H1 (cell line): ENCODE data around the gene ADGRA3. TPM values are rescaled to one million over a fixed set of nuclear protein-coding genes. Genes with fewer than 3 reads are reported as not detected.

Experiments
- CTCF ChIA-PET: fragments of 300-600 bp; sonication (Branson Sonifier 250); formaldehyde crosslinking; loops from one replicate; lab custom pipeline; 2021; ENCODE audit not compliant: partially characterized antibody; lab: Charles Lee
- POLR2A ChIA-PET: fragments of 300-600 bp; sonication (Branson Sonifier 250); formaldehyde crosslinking; loops from one replicate; lab custom pipeline; 2021; ENCODE audit warnings: inconsistent platforms; ENCODE audit not compliant: partially characterized antibody; lab: Charles Lee
- DNase-seq, 2 experiments: peaks; one replicate each; pipeline versions ENCODE4 v3.0.0 to v3.0.0-alpha.2; 2010 to 2022; ENCODE audit warnings: low spot score in 2 of 2, low read depth in 1 of 2, mixed read lengths in 1 of 2
- FAIRE-seq: peaks from 2 replicates; lab custom pipeline; 2011; peaks lifted over from hg19 to GRCh38; lab: Jason Lieb, UNC
- H2AFZ ChIP-seq: 2 replicates; pipeline ENCODE4 v1.8.1; 2012; ENCODE audit warnings: low read length, inconsistent platforms
- H2AK5ac ChIP-seq: 2 replicates; pipeline ENCODE4 v1.6.1; 2013; ENCODE audit warnings: low read depth, low read length
- H2BK120ac ChIP-seq: replicated peaks from 2 replicates; pipeline ENCODE3; 2013; ENCODE audit warnings: low read depth, low read length, inconsistent platforms
- H2BK12ac ChIP-seq: 2 replicates; pipeline ENCODE4 v1.6.1; 2013; ENCODE audit warnings: low read depth, low read length
- H2BK15ac ChIP-seq: 2 replicates; pipeline ENCODE4 v1.6.1; 2013; ENCODE audit warnings: low read length
- H2BK20ac ChIP-seq: 2 replicates; pipeline ENCODE4 v1.6.1; 2013; ENCODE audit warnings: low read length
- H2BK5ac ChIP-seq: 2 replicates; pipeline ENCODE4 v1.6.1; 2013; ENCODE audit warnings: low read depth, low read length
- H3K14ac ChIP-seq: 2 replicates; pipeline ENCODE4 v1.6.1; 2013; ENCODE audit warnings: inconsistent platforms; ENCODE audit not compliant: insufficient read length
- H3K18ac ChIP-seq: 2 replicates; pipeline ENCODE4 v1.6.1; 2013; ENCODE audit warnings: low read length; ENCODE audit errors: extremely low read depth
- H3K23ac ChIP-seq: 2 replicates; pipeline ENCODE4 v1.6.1; 2013; ENCODE audit warnings: inconsistent platforms; ENCODE audit not compliant: insufficient read length
- H3K23me2 ChIP-seq: 2 replicates; pipeline ENCODE4 v1.6.1; 2013; ENCODE audit warnings: low read depth, low read length
- H3K27ac ChIP-seq: 2 replicates; pipeline ENCODE4 v1.6.1; 2011; ENCODE audit warnings: low read depth, low read length, inconsistent platforms
- H3K27me3 ChIP-seq, 4 experiments: replicated peaks in 1 of 4; 1 replicate in 1 of 4; 2 replicates in 3 of 4; pipeline versions ENCODE4 v1.6.1 to v1.8.1; 2011 to 2013; ENCODE audit warnings: low read length in 3 of 4, mild to moderate bottlenecking in 3 of 4, inconsistent platforms in 2 of 4, mixed read lengths in 2 of 4, moderate library complexity in 1 of 4; ENCODE audit not compliant: control insufficient read depth in 3 of 4, insufficient read depth in 3 of 4; ENCODE audit errors: extremely low read depth in 1 of 4
- H3K36me3 ChIP-seq, 4 experiments: 2 replicates each; pipeline versions ENCODE4 v1.6.1 to v1.8.1; 2011 to 2013; ENCODE audit warnings: mild to moderate bottlenecking in 4 of 4, low read length in 3 of 4, moderate library complexity in 2 of 4, control low read depth in 1 of 4, inconsistent platforms in 1 of 4; ENCODE audit not compliant: insufficient read depth in 4 of 4, control insufficient read depth in 2 of 4
- H3K4ac ChIP-seq: replicated peaks from 2 replicates; pipeline ENCODE3; 2013; ENCODE audit warnings: low read length, low read depth, mixed read lengths, inconsistent platforms; ENCODE audit not compliant: insufficient read length
- H3K4me1 ChIP-seq, 4 experiments: replicated peaks in 1 of 4; 1 replicate in 1 of 4; 2 replicates in 3 of 4; pipeline versions ENCODE4 v1.6.1 to v1.8.1; 2011 to 2013; ENCODE audit warnings: low read length in 3 of 4, inconsistent platforms in 2 of 4, mixed read lengths in 1 of 4; ENCODE audit not compliant: insufficient read depth in 4 of 4, control insufficient read depth in 3 of 4
- H3K4me2 ChIP-seq, 2 experiments: 2 replicates each; pipeline versions ENCODE4 v1.6.1 to v1.8.1; 2011 to 2013; ENCODE audit warnings: low read depth in 2 of 2, low read length in 2 of 2, control low read depth in 1 of 2, inconsistent platforms in 1 of 2, mild to moderate bottlenecking in 1 of 2; ENCODE audit not compliant: insufficient read depth in 1 of 2
- H3K4me3 ChIP-seq, 4 experiments: fragments of 200-600, 300-600 bp in 1 of 4; sonication (generic), shearing (Covaris generic), sonication (Bioruptor Twin) in 1 of 4; 2 replicates each; pipeline versions ENCODE4 v1.5.1 to v1.8.1; 2011 to 2016; ENCODE audit warnings: low read length in 4 of 4, low read depth in 3 of 4, control low read depth in 2 of 4, inconsistent platforms in 2 of 4, mild to moderate bottlenecking in 2 of 4, mixed read lengths in 1 of 4, moderate library complexity in 1 of 4; ENCODE audit not compliant: insufficient read depth in 2 of 4; ENCODE audit errors: extremely low read depth in 1 of 4
- H3K56ac ChIP-seq: replicated peaks from 2 replicates; pipeline ENCODE3; 2013; ENCODE audit warnings: low read depth, mild to moderate bottlenecking, mixed read lengths, low read length, inconsistent platforms; ENCODE audit not compliant: insufficient read length
- H3K79me1 ChIP-seq: 2 replicates; pipeline ENCODE4 v1.6.1; 2013; ENCODE audit warnings: low read depth, low read length, control low read depth
- H3K79me2 ChIP-seq, 2 experiments: 2 replicates each; pipeline versions ENCODE4 v1.6.1 to v1.8.1; 2012 to 2013; ENCODE audit warnings: low read length in 2 of 2, mild to moderate bottlenecking in 2 of 2, inconsistent platforms in 1 of 2; ENCODE audit not compliant: insufficient read depth in 2 of 2, control insufficient read depth in 1 of 2
- H3K9ac ChIP-seq, 4 experiments: replicated peaks in 1 of 4; 1 replicate in 1 of 4; 2 replicates in 3 of 4; pipeline versions ENCODE4 v1.6.1 to v1.8.1; 2011 to 2013; ENCODE audit warnings: low read depth in 3 of 4, low read length in 3 of 4, control low read depth in 2 of 4, mild to moderate bottlenecking in 2 of 4, moderate library complexity in 2 of 4, inconsistent platforms in 1 of 4; ENCODE audit errors: extremely low read depth in 1 of 4
- H3K9me3 ChIP-seq, 2 experiments: 2 replicates each; pipeline versions ENCODE4 v1.6.1 to v1.8.1; 2012 to 2013; ENCODE audit warnings: mild to moderate bottlenecking in 2 of 2, moderate library complexity in 2 of 2, control low read depth in 1 of 2, inconsistent platforms in 1 of 2, low read depth in 1 of 2, low read length in 1 of 2, mixed read lengths in 1 of 2; ENCODE audit not compliant: insufficient read depth in 2 of 2
- H4K20me1 ChIP-seq, 2 experiments: replicated peaks in 1 of 2; 2 replicates each; pipeline versions ENCODE3 to v1.8.1; 2011 to 2013; ENCODE audit warnings: inconsistent platforms in 2 of 2, low read length in 2 of 2, mild to moderate bottlenecking in 1 of 2; ENCODE audit not compliant: insufficient read depth in 2 of 2, control insufficient read depth in 1 of 2
- H4K5ac ChIP-seq: 2 replicates; pipeline ENCODE4 v1.6.1; 2013; ENCODE audit warnings: low read length, low read depth, mixed read lengths, inconsistent platforms; ENCODE audit not compliant: insufficient read length
- H4K8ac ChIP-seq: 2 replicates; pipeline ENCODE4 v1.8.0; 2013; ENCODE audit warnings: mild to moderate bottlenecking, moderate library complexity, low read length, inconsistent platforms; ENCODE audit not compliant: insufficient read depth; ENCODE audit errors: extremely low read depth
- H4K91ac ChIP-seq: replicated peaks from 2 replicates; pipeline ENCODE3; 2013; ENCODE audit warnings: low read length, mixed read lengths, inconsistent platforms; ENCODE audit not compliant: insufficient read length
- RFX5 ChIP-seq: IDR thresholded peaks from 2 replicates; pipeline ENCODE4 v1.6.1; 2011; ENCODE audit warnings: low read depth, low read length, improper control_type of control experiment, borderline replicate concordance
- WGBS, 2 experiments: shearing (Covaris generic) in 1 of 2; methylation state at CpG; one replicate each; pipeline versions ENCODE4 v1.1.6 to v1.1.7; 2013 to 2015; ENCODE audit warnings: low lambda C conversion rate in 2 of 2, mixed read lengths in 2 of 2, inconsistent platforms in 1 of 2, low coverage in 1 of 2, missing lambda C conversion rate in 1 of 2; ENCODE audit not compliant: insufficient replicate concordance in 2 of 2, insufficient coverage in 1 of 2, insufficient read length in 1 of 2; ENCODE audit errors: extremely low coverage in 1 of 2, missing lambda C conversion rate in 1 of 2; 5-methylcytosine and 5-hydroxymethylcytosine counted together
- polyA plus RNA-seq, 7 experiments: library from polyadenylated mRNA; depleted of rRNA in 3 of 7; stranded (reverse) in 5 of 7; unstranded in 2 of 7; fragments of >200 nt in 5 of 7; fragments of 200-250 nt in 2 of 7; gene quantifications; 1 replicate in 5 of 7; 2 replicates in 1 of 7; 4 replicates in 1 of 7; pipeline versions ENCODE4 v1.2.1 to v1.2.3, GENCODE V29; 2011 to 2013; ENCODE audit warnings: missing spikeins in 2 of 7, mixed read lengths in 2 of 7
- total RNA-seq: library from RNA; stranded (reverse); fragmentation: NEBNext Ultra II Directional; extraction: Animal tissue kit (Norgen Biotek cat#: 25700); gene quantifications from 2 replicates; pipeline ENCODE4 v1.2.1, GENCODE V29; 2021

The ADGRA3 gene
- total and polyA plus RNA-seq, 2 of the 8 experiments (the other 6 are each of a cell fraction or from before 2014, with no cell fraction given), result 31.5 to 63.0 TPM

GRCh38 chr4:22539251-22539650 is 23.4 kb upstream of the ADGRA3 start:
- CTCF ChIA-PET, result interaction anchor here (0.8 to 2.1 kb wide), 2 partner anchors 10 to 16 kb away, joined by 3 to 4 read pairs; no protein-coding TSS in a partner anchor
- no peaks in the 10 kb centered on the region for H4K20me1 ChIP-seq
- no peak overlapping the region for H2BK12ac ChIP-seq
- H3K9ac ChIP-seq, result no peak overlapping the region
- POLR2A ChIA-PET, result interaction anchor here (0.6 to 1.0 kb wide), 2 partner anchors 10 to 24 kb away, joined by 3 to 4 read pairs; no protein-coding TSS in a partner anchor
- no peak overlapping the region for H3K4me2 ChIP-seq
- DNase-seq (no peak), FAIRE-seq (no peak)
- H3K23ac ChIP-seq, result no peak overlapping the region
- no peaks in the 10 kb centered on the region for H3K79me1 ChIP-seq
- H2BK15ac ChIP-seq, result no peak overlapping the region
- H3K23me2 ChIP-seq, result no peaks in the 10 kb centered on the region
- no peak overlapping the region for H3K4me3 ChIP-seq
- H4K5ac ChIP-seq, result no peak overlapping the region
- H4K91ac ChIP-seq, result no peak overlapping the region
- H3K36me3 ChIP-seq, result no peaks in the 10 kb centered on the region
- no peak overlapping the region for H3K27ac ChIP-seq
- no peak overlapping the region for H3K56ac ChIP-seq
- H2AK5ac ChIP-seq, result no peak overlapping the region
- H3K18ac ChIP-seq, result no peak overlapping the region
- WGBS, 2 experiments, result 88% methylated on average over 2 of the region's 2 CpGs; no CpG with 5 or more reads in 1 of the 2 experiments
- no peak overlapping the region for H2BK120ac ChIP-seq
- H2BK20ac ChIP-seq, result no peak overlapping the region
- H3K4me1 ChIP-seq, result no peaks in the 10 kb centered on the region
- H4K8ac ChIP-seq, result no peak overlapping the region
- no peaks in the 10 kb centered on the region for H3K79me2 ChIP-seq
- H3K9me3 ChIP-seq, result peaks cover 9 to 14% of the 10 kb centered on the region in 2 experiments
- H3K27me3 ChIP-seq, result no peaks in the 10 kb centered on the region
- no peak overlapping the region for H2BK5ac ChIP-seq
- H2AFZ ChIP-seq, result no peak overlapping the region
- H3K4ac ChIP-seq, result no peak overlapping the region
- H3K14ac ChIP-seq, result no peak overlapping the region
- no peak for TF ChIP-seq RFX5
